Activated gamma-delta T cell (primary cell): ENCODE measurements around the gene ASTL.

Source experiments
- DNase-seq: peaks from one replicate; lab custom pipeline; 2025; lab: John Stamatoyannopoulos, UW

The ASTL gene

DNA sequence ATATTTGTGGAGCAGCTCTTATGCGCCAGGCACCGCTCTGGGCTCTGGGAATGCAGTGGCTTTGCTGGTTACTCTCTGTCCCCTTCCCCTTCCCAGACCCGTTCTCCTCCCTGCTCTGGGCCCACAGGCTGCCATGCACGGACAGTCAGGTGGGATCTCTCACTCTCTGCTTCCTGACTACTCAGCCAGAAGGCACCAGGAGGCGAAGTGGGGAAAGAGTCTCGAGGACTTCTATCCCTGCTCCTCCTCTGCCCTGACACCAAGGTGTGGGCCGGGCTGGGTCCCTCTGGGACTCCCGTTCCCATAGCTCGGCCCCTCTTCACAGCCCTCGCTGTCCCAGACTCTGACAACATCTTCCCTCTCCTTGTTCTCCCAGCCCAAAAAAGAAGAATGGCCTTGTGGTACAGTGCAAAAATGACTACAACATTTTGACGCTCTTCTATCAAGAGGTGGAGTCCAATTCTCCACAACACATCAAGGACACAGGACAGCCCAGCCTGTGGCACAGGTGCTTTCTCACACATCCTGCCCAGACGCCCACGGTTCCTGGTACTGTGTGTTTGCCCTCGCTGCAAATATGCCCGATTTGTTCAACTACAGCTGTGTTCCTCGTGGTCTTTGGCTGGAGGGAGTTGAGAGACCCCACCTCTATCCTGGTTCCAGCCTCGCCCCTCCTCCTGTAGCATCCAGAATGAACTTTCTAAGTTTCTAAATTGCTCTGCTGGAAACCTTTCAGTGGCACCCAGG is 21.0 kb upstream of the ASTL start:
- DNase-seq: no peak

DNA sequence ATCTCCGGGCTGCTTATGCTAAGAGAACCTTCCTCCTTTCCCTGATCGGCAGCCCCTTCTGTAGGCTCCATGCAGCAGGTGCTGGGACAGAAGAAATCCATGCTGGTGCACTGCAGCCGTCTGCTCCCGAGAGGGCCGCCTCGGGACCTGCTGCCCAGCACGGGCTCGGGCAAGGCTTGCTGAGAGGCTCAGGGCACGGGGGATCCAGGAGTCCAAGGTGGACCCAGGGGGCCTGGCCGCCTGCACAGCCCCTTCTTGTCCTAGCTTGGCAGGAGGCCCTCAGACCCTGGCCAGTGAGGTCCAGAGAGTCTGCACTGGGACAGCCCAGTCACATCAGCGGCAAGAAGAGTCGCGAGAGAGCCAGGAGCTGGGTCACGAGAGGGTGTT is 20.2 kb upstream of the ASTL start:
- DNase-seq: no peak

DNA sequence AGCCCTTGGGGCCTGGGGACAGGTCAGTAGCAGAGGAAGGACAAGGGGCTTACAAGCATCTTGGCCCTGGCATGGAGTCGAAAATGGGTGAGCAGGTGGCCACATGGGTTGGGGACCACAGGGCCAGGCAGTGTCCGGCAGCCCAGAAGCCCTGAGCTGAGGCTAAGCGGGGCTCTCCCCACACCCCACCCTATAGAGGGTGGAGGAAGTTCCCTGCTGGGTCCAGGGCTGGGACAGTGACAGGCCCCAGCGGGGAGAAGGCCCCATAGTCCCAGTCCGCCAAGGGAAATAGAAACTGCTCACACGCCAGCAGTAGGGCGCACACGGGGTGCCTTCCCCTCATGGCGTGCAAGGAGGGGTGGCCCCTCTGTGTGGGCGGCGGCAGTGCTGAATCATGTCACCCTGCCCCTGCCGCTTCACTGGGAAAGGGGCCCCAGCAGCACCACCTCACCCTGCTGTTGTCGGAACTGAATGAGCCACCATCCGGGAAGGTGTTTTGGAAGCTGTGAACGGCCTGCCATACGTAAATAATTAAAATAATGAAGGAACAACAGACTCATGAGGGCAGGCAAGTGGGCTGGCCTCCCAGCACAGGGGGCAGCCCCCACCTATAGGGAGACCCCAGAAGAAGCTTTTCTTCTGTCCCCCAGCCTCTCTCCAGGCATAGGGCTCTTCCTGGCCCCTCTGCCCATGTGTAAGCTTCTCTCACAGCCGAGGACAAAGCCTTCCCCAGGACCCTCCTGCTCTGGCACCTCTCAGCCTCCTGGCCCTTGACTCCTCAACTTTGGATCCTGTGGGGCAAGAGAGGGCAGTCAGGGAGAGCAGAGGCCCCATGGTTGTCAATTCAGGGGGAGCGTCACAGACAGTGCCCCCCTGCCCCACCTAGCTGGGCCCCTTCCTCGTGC is 19.6 kb upstream of the ASTL start:
- peak; percentile 63 for DNase-seq

GRCh38 chr2:96156926-96157648 is 18.8 kb upstream of the ASTL start:
- no peak for DNase-seq

DNA sequence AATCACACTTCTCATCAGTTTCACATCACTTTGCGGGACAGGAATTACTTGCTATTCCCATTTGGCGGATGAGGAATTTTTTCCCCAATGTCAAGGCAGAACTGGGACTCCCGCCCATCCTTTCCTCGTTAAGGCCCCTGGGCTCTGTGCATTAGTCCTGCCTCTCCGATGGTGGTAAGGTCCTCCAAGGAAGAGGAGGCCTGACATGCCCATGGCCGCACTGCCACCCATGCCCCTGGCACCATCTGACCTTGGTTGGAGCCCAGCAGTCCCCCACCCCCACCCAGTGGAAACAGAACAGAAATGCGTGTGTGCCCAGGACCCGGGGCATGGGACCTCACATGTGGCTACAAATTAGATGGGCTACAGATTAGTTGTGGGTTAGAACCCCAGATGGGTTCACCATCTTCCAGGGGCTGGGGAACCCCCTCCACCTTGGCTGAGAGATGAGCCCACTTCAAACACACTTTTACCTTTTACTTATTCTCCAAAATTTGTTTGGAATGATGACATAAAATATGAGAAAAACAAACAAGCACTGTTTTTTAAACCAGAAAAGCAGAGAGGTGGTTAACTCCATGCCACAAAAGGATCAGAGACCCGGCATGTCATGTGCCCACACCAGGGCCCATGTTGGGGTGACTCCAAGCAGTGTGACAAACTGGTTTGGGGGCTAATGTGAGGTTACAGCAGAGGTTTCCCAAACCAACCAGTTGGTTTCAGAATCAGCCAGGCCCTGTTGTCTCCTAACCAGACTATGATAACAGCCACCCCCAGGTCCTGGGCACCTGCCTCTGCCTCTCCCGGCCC is 17.9 kb upstream of the ASTL start:
- DNase-seq: no peak

GRCh38 chr2:96154506-96155380 is 16.4 kb upstream of the ASTL start:
- no peak for DNase-seq

DNA sequence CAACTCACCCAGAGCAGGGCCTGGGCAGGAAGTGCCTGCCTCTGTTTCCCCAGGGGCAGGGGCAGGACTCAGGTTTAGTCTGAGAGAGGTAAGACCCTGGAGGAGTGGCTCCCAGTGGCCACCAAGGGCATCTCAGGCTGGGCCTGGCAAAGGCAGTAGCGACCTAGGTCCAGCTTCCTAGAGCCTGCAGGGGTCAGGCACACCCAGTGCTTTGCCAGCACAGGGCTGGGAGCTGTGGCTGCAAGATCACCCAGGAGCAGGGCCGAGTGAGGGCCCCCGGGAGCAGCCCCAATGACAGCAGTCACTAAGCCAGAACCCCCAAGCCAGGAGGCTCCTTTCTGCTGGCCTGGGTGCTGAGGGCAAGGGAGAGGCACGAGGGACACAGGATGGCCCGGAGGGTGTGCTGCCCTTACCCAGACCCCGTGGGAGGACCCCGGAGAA is 15.7 kb upstream of the ASTL start:
- DNase-seq: no peak

- DNase-seq: no peak
Observed at GRCh38 chr2:96153291-96153713, 15.0 kb upstream of the ASTL start.

- DNase-seq: no peak
Observed at GRCh38 chr2:96152304-96153161, 14.2 kb upstream of the ASTL start.

GRCh38 chr2:96151595-96152303 is 13.4 kb upstream of the ASTL start:
- no peak for DNase-seq

- no peak for DNase-seq
Observed at GRCh38 chr2:96150791-96151594, 12.7 kb upstream of the ASTL start.

DNA sequence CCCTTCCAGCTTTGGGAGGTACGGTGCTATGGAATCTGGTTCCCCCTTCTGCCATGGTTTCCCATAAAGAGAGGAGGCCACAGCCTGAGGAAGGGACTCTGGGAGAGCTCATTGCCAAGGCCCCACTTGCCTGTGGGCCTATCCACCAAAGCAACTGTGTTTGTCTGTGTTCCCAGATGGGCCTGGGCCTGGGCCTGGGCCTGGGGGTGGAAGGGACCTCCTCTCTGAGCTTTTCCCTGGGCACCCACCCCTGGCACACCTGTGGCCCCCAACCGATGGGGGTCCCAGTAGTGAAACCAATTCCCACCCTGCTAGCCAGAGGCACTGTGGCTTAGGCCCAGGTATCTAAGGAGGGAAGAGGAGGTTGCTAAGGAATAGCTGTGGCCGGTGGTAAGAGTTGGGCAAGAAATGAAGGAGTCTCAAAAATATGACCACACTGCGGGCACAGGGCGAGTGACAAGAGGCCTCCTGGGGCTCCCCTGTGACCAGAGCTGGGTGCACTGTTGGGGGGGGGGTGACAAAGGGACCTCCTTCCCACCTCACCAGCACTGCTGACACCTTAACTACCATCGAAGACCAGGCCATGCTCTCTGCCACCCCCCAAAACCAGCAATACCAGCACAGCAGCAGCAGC is 11.8 kb upstream of the ASTL start:
- DNase-seq: no peak

- peak; percentile 94 for DNase-seq
Observed at GRCh38 chr2:96148410-96149217, 10.3 kb upstream of the ASTL start.

DNA sequence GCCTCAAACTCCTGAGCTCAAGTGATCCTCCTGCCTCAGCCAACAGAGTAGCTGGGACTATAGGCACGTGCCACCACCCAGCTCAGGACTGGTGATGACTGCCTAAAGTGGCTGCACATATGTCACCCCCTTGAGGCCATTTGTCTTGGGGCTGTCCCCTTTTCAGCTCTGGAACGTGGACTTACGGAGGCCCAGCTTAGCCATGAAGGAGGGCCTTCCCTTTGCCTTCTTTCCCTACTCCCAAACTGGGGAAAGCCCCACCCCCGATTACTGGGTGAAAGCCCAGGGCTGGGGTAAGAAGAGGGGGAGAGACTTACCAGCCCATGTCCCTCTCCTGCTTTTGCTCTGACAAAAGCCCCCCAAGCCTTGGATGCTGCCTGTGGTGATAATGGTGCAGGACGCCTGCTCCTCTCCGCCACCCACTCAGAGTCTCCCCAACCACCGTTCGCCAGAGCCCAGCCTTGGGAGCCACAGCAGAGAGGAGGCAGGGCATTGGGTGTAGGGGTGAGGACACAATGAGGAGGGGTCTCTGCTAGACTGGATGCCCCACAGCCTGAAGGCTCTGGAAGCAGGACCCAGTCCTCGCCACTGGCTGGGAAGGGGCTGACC is 9.4 kb upstream of the ASTL start:
- no peak for DNase-seq

DNA sequence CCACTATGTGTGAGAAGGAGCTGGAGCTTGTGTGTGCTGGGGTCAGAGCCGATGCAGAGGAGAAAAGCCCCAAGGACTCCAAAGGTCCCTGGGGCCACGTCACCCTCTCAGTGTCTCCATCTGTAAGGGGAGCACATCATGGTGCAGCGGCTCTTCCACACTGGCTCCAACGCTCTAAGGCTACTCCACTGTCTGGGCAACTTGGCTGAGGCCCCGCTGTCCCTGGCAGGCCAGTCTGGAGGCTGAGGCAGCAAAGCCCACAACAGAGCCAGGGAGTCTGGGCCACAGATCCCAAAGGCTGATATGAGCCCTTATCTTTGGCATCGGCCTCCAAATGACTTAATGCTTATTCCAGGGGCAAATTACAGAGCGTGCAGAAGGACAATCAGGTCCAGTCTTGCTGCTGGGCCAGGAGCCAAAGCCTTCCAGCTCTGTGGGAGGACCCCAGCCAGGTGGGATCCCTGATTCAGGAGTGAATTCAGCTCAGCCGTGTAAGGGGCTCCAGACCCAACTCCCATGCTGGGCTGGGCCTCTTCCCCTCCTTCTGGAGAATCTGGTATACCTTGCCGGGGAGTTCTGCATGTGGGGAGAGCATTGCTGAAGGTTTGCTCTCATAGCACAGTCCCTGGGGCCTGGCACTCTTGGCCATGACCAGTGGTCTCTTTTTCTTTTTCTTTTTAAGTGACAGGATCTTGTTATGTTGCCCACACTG is 8.7 kb upstream of the ASTL start:
- DNase-seq: no peak
